ENCODE results near the gene MOGAT3.

- TF ChIP-seq AR (CRISPR knock-in tag; IDR thresholded peaks at IDR 0.05) (no peak), NFE2L1 (CRISPR knock-in tag; IDR thresholded peaks at IDR 0.05) (no peak), CTCF (IDR thresholded peaks at IDR 0.05) (no peak), GABPB1 (CRISPR knock-in tag; IDR thresholded peaks at IDR 0.05) (no peak), TEAD1 (CRISPR knock-in tag; IDR thresholded peaks at IDR 0.05) (no peak), ATF6 (CRISPR knock-in tag; IDR thresholded peaks at IDR 0.05) (no peak), USF2 (CRISPR knock-in tag; IDR thresholded peaks at IDR 0.05) (no peak), JUN (CRISPR knock-in tag; IDR thresholded peaks at IDR 0.05) (no peak)
- TF ChIP-seq, protein P1, sequence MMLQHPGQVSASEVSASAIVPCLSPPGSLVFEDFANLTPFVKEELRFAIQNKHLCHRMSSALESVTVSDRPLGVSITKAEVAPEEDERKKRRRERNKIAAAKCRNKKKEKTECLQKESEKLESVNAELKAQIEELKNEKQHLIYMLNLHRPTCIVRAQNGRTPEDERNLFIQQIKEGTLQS (CRISPR knock-in tag; conservative IDR thresholded peaks at IDR 0.05): no peak
Observed at GRCh38 chr7:101159696-101160674, 40.9 kb downstream of the MOGAT3 start.
